ENCODE data around the gene RNASET2.
"Not testable (repeated sequence)": the region's sequence is repeated elsewhere in the genome, so short reads cannot be mapped to it uniquely, and the experiment has no call there.

Gene RNASET2

DNA sequence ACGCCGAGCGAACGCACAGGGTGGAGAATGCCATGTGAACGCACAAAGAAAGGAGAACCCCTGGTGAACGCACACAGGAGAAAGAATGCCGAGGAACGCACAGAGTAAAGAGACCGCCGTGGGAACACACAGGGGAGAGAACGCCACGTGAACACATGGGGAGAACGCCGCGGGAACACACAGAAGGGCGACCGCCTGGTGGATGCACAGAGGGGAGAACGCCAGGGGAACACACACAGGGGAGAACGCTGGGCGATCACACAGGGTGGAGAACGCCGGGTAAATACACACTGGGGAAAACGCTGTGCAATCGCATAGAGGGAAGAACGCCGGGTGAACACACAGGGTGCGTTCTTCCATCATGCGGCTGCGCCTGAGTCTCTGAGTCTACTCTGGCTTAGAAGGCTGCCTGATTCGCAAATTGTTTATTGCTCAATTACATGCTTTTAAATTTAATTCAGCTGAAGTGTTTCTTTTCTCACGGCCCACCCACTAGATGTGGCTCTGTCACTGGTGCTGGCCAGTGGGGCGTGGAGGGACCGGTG, 54.1 kb downstream of the RNASET2 start:
- no peak for DNase-seq (ENCODE audit: low spot score)

DNA sequence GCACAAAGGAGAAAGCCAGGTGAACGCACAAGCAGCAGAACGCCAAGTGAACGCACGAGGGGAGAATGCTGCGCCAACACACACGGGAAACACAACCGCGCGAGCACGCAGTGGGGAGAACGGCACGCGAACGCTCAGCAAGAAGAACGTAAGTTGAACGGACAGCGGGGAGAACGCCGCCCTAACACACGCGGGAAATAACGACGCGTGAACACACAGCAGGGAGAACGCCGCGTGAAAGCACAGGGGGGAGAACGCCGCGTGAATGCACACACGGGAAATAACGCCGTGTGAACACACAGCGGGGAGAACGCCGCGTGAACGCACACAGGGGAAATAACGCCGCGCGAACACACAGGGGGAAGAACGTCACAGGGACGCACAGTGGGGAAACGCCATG, 54.7 kb downstream of the RNASET2 start:
- DNase-seq (ENCODE audit: low spot score), result no peak

DNA sequence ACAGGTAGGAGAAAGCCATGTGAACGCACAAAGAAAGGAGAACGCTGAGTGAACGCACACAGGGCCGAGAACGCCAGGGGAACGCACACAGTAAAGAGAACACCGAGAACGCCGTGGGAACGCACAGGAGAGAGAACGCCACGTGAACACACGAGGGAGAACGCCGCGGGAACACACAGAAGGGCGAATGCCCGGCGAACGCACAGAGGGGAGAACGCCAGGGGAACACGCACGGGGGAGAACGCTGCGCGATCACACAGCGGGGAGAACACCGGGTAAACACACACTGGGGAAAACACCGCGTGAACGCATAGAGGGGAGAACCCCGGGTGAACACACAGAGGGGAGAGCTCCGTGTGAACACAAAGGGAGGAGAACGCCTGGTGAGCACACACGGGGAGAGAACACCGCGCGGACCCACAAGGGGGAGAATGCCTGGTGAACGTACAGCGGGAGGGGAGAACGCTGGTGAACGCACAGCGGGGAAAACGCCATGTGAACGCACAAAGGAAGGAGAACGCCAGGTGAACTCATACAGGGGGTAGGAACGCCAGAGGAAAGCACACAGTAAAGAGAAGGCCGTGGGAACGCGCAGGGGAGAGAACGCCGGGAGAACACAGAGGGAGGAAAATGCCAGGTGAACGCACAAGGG, 55.3 kb downstream of the RNASET2 start:
- no peak for DNase-seq (ENCODE audit: low spot score)

DNA sequence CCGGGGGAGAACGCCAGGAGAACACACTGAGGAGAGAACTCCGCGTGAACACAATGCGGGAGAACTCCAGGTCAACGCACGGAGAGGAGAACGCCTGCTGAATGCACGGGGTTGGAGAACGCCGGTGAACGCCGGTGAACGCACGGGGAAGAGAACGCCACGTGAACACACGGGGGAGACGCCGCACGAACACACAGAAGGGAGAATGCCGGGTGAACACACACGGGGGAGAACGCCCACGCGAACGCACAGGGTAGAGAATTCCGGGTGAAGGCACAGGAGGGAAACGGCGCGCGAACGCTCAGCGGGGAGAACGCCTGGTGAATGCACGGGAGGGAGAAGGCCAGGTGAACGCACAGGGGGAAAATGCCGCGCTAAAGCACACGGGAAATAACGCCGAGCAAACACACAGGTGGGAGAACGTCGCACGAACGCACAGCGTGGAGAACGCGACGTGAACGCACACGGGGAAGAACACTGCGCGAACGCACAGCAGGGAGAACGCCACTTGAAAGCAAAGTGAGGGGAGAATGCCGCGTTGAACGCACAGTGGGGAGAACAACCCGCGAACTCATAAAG, 56.1 kb downstream of the RNASET2 start:
- no peak for DNase-seq (ENCODE audit: low spot score)

DNA sequence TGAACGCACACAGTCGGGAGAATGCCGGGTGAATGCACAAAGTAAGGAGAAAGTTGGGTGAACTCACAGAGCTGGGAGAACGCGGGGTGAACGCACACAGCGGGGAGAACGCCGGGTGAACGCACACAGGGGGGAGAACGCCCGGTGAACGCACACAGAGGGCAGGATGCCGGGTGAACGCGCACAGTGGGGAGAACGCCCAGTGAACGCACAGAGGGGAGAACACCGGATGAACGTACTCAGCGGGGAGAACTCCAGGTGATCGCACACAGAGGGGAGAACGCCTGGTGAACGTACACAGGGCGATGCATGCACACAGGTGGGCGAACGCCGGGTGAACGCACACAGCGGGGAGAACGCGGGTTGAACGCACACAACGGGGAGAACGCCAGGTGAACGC, 57.4 kb downstream of the RNASET2 start:
- DNase-seq (ENCODE audit: low spot score), result no peak

DNA sequence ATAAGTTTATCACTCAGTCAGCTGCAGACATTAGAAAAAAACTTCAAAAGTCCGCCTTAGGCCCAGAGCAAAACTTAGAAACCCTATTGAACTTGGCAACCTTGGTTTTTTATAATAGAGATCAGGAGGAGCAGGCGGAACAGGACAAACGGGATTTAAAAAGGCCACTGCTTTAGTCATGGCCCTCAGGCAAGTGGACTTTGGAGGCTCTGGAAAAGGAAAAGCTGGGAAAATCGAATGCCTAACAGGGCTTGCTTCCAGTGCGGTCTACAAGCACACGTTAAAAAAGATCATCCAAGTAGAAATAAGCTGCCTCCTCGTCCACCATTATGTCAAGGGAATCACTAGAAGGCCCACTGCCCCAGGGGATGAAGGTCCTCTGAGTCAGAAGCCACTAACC, 61.7 kb downstream of the RNASET2 start:
- DNase-seq (ENCODE audit: low spot score), result not testable (repeated sequence)

DNA sequence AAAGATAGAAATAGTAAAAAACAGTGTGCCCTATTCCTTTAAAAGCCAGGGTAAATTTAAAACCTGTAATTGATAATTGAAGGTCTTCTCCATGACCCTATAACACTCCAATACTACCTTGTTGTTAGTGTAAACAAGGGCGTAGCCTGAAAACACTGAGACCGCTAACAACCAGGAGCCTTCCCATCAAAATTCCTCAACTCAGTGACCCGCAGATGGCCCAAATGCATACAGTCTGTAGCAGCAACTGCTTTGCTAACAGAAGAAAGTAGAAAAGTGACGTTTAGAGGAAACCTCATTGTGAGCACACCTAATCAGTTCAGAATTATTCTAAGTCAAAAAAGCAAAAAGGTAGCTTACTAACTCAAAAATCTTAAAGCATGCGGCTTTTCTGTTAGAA, 63.9 kb downstream of the RNASET2 start:
- DNase-seq (ENCODE audit: low spot score), result not testable (repeated sequence)

DNA sequence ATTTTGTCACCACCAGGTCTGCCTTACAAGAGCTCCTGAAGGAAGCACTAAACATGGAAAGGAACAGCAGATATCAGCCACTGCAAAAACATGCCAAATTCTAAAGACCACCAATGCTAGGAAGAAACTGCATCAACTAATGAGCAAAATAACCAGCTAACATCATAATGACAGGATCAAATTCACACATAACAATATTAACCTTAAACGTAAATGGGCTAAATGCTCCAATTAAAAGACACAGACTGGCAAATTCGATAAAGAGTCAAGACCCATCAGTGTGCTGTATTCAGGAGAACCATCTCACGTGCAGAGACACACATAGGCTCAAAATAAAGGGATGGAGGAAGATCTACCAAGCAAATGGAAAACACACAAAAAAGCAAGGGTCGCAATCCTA, 69.6 kb downstream of the RNASET2 start:
- not testable (repeated sequence) for DNase-seq (ENCODE audit: low spot score)

DNA sequence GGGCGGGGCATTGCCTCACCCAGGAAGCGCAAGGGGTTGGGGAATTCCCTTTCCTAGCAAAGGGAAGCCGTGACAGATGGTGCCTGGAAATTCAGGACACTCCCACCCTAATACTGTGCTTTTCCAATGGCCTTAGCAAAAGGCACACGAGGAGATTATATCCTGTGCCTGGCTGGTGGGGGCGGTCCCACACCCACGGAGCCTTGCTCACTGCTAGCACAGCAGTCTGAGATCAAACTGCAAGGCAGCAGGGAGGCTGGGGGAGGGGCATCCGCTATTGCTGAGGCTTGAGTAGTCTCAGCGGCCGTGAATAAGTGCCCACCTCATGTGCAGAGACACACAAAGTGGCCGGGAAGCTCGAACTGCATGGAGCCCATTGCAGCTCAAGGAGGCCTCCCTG, 71.4 kb downstream of the RNASET2 start:
- DNase-seq (ENCODE audit: low spot score), result not testable (repeated sequence)

DNA sequence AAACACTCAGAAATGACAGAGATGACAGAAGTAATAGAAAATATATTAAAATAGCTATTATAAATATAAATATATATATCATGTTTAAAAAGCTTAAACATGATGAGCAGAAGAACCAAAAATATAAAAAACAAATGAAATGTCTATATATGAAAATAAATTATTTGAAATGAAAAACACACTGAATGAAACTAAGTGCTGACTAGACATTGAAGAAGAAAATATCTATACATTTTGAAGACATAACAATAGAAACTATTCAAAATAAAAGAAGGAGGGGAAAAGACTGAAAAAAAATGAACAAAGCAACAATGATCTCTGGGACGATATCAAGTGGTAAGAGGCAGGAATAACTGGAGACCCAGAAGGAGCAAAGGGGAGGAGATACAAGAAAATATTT, 76.8 kb downstream of the RNASET2 start:
- no peak for DNase-seq (ENCODE audit: low spot score)
